Measurements from ENCODE around the gene GIPC1. TPM values are rescaled to one million over a fixed set of nuclear protein-coding genes. Genes with fewer than 3 reads are reported as not detected.

The GIPC1 gene
- total and polyA plus RNA-seq, 9 of the 15 experiments (the other 6 are each of a cell fraction or from before 2014, with no cell fraction given), result 0.49 to 54.7 (median 24.8) TPM

GRCh38 chr19:14440049-14440448 lies 55.9 kb downstream of the GIPC1 start (continued):
- TF ChIP-seq TSHZ1 (CRISPR knock-in tag; IDR thresholded peaks at IDR 0.05) (no peak), NCOA4 (IDR thresholded peaks at IDR 0.05; ENCODE audit: partially characterized antibody) (no peak), RAD21 (CRISPR knock-in tag; conservative IDR thresholded peaks at IDR 0.05 in 1 of 2, IDR thresholded peaks at IDR 0.05 in 1 of 2) (no peak), ZNF589 (CRISPR knock-in tag; IDR thresholded peaks at IDR 0.05; ENCODE audit: low read depth) (0 out of 2 replicates have a peak, but pooled peaks have one; percentile 52), SRSF7 (optimal IDR thresholded peaks at IDR 0.05; ENCODE audit: low read depth, low read length) (no peak), ERF (CRISPR knock-in tag; IDR thresholded peaks at IDR 0.05) (no peak), ETV5 (CRISPR knock-in tag; IDR thresholded peaks at IDR 0.05; ENCODE audit: low read depth) (no peak; the same call in 1 of the 2 replicates), ELF1 (tag; IDR thresholded peaks at IDR 0.05) (peak; percentile 85), IRF2 (CRISPR knock-in tag; IDR thresholded peaks at IDR 0.05) (no peak), ZNF354B (CRISPR knock-in tag; IDR thresholded peaks at IDR 0.05) (no peak), SP1 (CRISPR knock-in tag; IDR thresholded peaks at IDR 0.05) (no peak), HMG20A (CRISPR knock-in tag; conservative IDR thresholded peaks at IDR 0.05) (no peak), SMAD2 (IDR thresholded peaks at IDR 0.05; ENCODE audit: low read depth, low read length) (no peak), ZNF764 (CRISPR knock-in tag; IDR thresholded peaks at IDR 0.05; ENCODE audit: low read depth) (no peak), ZNF561 (CRISPR knock-in tag; conservative IDR thresholded peaks at IDR 0.05) (no peak), PTBP1 (IDR thresholded peaks at IDR 0.05; ENCODE audit: low read depth, low read length) (no peak), HES1 (IDR thresholded peaks at IDR 0.05; ENCODE audit: low read depth) (no peak), ZNF311 (CRISPR knock-in tag; IDR thresholded peaks at IDR 0.05) (no peak), MIER1 (IDR thresholded peaks at IDR 0.05; ENCODE audit: low read depth) (no peak), ZNF165 (CRISPR knock-in tag; IDR thresholded peaks at IDR 0.05; ENCODE audit: borderline replicate concordance) (no peak), PHF8 (IDR thresholded peaks at IDR 0.05; ENCODE audit: borderline replicate concordance, low read length) (peak; percentile 53; the same call in 1 of the 2 replicates), ZNF224 (CRISPR knock-in tag; IDR thresholded peaks at IDR 0.05) (no peak), E2F3 (CRISPR knock-in tag; IDR thresholded peaks at IDR 0.05) (no peak), SMAD4 (CRISPR knock-in tag; conservative IDR thresholded peaks at IDR 0.05) (peak; percentile 57), JUND (IDR thresholded peaks at IDR 0.05; ENCODE audit: borderline replicate concordance, low read depth, low read length) (no peak), JUND (tag; IDR thresholded peaks at IDR 0.05; ENCODE audit: borderline replicate concordance, low read depth, low read length) (peak; percentile 38; the same call in 1 of the 3 replicates), SMAD1 (IDR thresholded peaks at IDR 0.05; ENCODE audit: low read depth, low read length, partially characterized antibody) (no peak)
- TF ChIP-seq, protein P1, sequence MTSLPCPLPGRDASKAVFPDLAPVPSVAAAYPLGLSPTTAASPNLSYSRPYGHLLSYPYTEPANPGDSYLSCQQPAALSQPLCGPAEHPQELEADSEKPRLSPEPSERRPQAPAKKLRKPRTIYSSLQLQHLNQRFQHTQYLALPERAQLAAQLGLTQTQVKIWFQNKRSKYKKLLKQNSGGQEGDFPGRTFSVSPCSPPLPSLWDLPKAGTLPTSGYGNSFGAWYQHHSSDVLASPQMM (CRISPR knock-in tag; IDR thresholded peaks at IDR 0.05), result no peak

Data from K562 (cell line).